Measurements from ENCODE around the gene ILF2.

- no peak for TF ChIP-seq EP300 (IDR thresholded peaks at IDR 0.05; ENCODE audit: borderline replicate concordance)
- 0 out of 2 replicates have a peak, but pooled peaks have one; percentile 38 for TF ChIP-seq TAF1 (IDR thresholded peaks at IDR 0.05; ENCODE audit: low read depth)
- TF ChIP-seq, protein P1, sequence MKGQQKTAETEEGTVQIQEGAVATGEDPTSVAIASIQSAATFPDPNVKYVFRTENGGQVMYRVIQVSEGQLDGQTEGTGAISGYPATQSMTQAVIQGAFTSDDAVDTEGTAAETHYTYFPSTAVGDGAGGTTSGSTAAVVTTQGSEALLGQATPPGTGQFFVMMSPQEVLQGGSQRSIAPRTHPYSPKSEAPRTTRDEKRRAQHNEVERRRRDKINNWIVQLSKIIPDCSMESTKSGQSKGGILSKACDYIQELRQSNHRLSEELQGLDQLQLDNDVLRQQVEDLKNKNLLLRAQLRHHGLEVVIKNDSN (IDR thresholded peaks at IDR 0.05): no peak
- no peak for TF ChIP-seq MAX (IDR thresholded peaks at IDR 0.05)
Measured at GRCh38 chr1:153627715-153628626, 42.8 kb downstream of the ILF2 start, which contains the start of gene S100A1.
